Small intestine (tissue), 16 donors: ENCODE data around the gene FAM3B. TPM values are rescaled to one million over a fixed set of nuclear protein-coding genes. Genes with fewer than 3 reads are reported as not detected.

Experiments used
- DNase-seq, 2 donors: peaks; one replicate each; pipeline versions ENCODE4 v3.0.0 to v3.0.0-alpha.2; 2013
- FAIRE-seq: peaks from 2 replicates; lab custom pipeline; 2012; peaks lifted over from hg19 to GRCh38; lab: Jason Lieb, UNC
- H3K27ac ChIP-seq, 3 donors: one replicate each; pipeline ENCODE4 v1.5.1; 2013; ENCODE audit warnings: low read length in 2 of 3, mild to moderate bottlenecking in 2 of 3, control low read depth in 1 of 3, inconsistent platforms in 1 of 3, low read depth in 1 of 3, moderate library complexity in 1 of 3
- H3K27me3 ChIP-seq, 3 donors: one replicate each; pipeline ENCODE4 v1.6.1; 2013; ENCODE audit warnings: low read length in 3 of 3, inconsistent platforms in 1 of 3; ENCODE audit not compliant: control insufficient read depth in 3 of 3, insufficient read depth in 3 of 3
- H3K36me3 ChIP-seq, 3 donors: one replicate each; pipeline ENCODE4 v1.6.1; 2013; ENCODE audit warnings: low read length in 3 of 3, inconsistent platforms in 1 of 3, low read depth in 1 of 3, mild to moderate bottlenecking in 1 of 3, moderate library complexity in 1 of 3; ENCODE audit not compliant: control insufficient read depth in 3 of 3, insufficient read depth in 2 of 3
- H3K4me1 ChIP-seq, 3 donors: one replicate each; pipeline ENCODE4 v1.6.1; 2013; ENCODE audit warnings: low read length in 2 of 3, inconsistent platforms in 1 of 3, low read depth in 1 of 3, mild to moderate bottlenecking in 1 of 3, moderate library complexity in 1 of 3; ENCODE audit not compliant: control insufficient read depth in 3 of 3, insufficient read depth in 2 of 3
- H3K4me3 ChIP-seq, 3 donors: one replicate each; pipeline ENCODE4 v1.5.1; 2013; ENCODE audit warnings: low read length in 3 of 3, control low read depth in 1 of 3, inconsistent platforms in 1 of 3, low read depth in 1 of 3, mild to moderate bottlenecking in 1 of 3, moderate library complexity in 1 of 3
- H3K9me3 ChIP-seq, 2 donors: one replicate each; pipeline ENCODE4 v1.6.1; 2013; ENCODE audit warnings: low read depth in 1 of 2, low read length in 1 of 2; ENCODE audit not compliant: control insufficient read depth in 2 of 2, insufficient read depth in 1 of 2
- WGBS, 3 donors: extraction: QIAGEN DNeasy Blood & Tissue Kit; methylation state at CpG; one replicate each; pipeline ENCODE4 v1.1.7; 2013; 5-methylcytosine and 5-hydroxymethylcytosine counted together
- long read RNA-seq, 10 donors: transcript quantifications; one replicate each; lab custom pipeline, GENCODE V29; 2026
- polyA plus RNA-seq, 4 donors: library from polyadenylated mRNA; stranded (reverse) in 3 of 4; unstranded in 1 of 4; fragments of 200-250 nt in 3 of 4; fragments of 120-200 nt in 1 of 4; gene quantifications; one replicate each; pipeline versions ENCODE4 v1.2.1 to v1.2.3, GENCODE V29; 2013
- donor health status: healthy with polysubstance abuse.
- donor health status: control.
- donor health status: control.
- donor health status: Bipolar disorder and iron deficiency.
- donor health status: healthy.

The FAM3B gene, protein sequence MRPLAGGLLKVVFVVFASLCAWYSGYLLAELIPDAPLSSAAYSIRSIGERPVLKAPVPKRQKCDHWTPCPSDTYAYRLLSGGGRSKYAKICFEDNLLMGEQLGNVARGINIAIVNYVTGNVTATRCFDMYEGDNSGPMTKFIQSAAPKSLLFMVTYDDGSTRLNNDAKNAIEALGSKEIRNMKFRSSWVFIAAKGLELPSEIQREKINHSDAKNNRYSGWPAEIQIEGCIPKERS
- polyA plus RNA-seq, result 100 to 1,000 TPM in 3 of 4 donors, 10 to 100 TPM in 1; 35.8 to 379 (median 229) TPM
- long read RNA-seq, donor 1, transcript FAM3B-201 (8 exons, 1,088 nt), result major isoform, 7 of 10 reads
- long read RNA-seq, donor 1, partial matches to known transcripts, result 0 of 10 reads
- long read RNA-seq, donor 1, other reads (novel, unspliced or antisense), result 0 of 10 reads
- long read RNA-seq, donor 2, partial matches to known transcripts, result 0 of 1 reads
- long read RNA-seq, donor 2, other reads (novel, unspliced or antisense), result 0 of 1 reads
- long read RNA-seq, donor 3, partial matches to known transcripts, result 0 of 3 reads
- long read RNA-seq, donor 3, other reads (novel, unspliced or antisense), result 0 of 3 reads
- long read RNA-seq, donor 4, result 0 reads
- long read RNA-seq, donor 5, result 0 reads
- long read RNA-seq, donor 6, partial matches to known transcripts, result 0 of 2 reads
- long read RNA-seq, donor 6, other reads (novel, unspliced or antisense), result 0 of 2 reads
- long read RNA-seq, donor 7, partial matches to known transcripts, result 0 of 1 reads
- long read RNA-seq, donor 7, other reads (novel, unspliced or antisense), result 0 of 1 reads
- long read RNA-seq, donor 8, result 0 reads
- long read RNA-seq, donor 9, result 0 reads
- long read RNA-seq, donor 10, transcript FAM3B-201 (8 exons, 1,088 nt), result major isoform, 5 of 6 reads
- long read RNA-seq, donor 10, partial matches to known transcripts, result 0 of 6 reads
- long read RNA-seq, donor 10, other reads (novel, unspliced or antisense), result 0 of 6 reads

DNA sequence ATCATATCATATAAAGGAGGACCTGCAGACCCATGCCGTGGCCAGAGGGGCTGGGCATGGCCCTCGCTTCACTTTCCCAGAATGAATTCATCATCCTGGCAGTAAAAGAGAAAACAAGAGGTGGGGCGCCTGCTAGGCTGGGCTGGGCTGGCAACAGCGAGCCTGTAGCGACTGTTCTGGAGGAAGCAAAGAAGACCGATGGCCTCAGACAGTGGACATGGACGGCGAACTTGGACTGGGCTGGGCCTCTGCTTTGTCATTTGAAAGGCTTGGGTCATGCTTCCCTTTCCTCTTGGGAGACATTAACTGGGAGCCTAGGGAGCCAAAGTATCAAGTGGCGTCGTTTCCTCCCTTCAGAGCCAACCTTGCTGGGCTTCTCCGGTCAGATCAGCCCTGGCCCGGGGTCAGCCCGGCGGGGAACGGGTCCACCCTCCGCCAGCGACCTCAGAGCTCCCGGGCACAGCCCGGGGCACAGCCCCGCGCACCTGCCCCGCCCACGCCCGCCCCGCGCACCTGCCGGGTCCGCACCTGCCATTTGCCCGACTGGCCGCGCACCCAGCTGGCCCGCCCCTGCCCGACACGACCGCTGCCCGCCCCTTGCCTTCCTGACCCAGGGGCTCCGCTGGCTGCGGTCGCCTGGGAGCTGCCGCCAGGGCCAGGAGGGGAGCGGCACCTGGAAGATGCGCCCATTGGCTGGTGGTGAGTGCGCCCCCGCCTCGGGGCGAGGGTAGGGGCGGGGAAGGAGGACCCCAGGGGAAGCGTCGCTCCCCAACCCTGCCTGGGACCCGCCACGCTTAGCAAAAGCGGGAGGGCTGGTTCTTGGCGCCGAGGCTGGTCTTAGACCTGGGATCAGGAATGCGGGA, at the start of gene FAM3B:
Gene FAM3B, plus strand, starts transcription at position 602 of the 863 bp plus-strand sequence. Its CDS starts 79 bp downstream, at position 681.
- no peak for FAIRE-seq
- Histone ChIP-seq H3K4me1 (peaks cover 5 to 27% (median 12%) of the 10 kb centered on the region in 3 donors), H3K27ac (peak within 1 kb of the TSS in 2 of 3 donors; percentile 91 to 99), H3K4me3 (peak within 1 kb of the TSS in 2 of 3 donors; percentile 37 to 82), H3K27me3 (peaks cover 0 to 25% (median 0%) of the 10 kb centered on the region in 3 donors), H3K36me3 (no peaks in the 10 kb centered on the region), H3K9me3 (no peaks in the 10 kb centered on the region)
- WGBS, 3 donors, result 3 to 6% (median 6%) methylated on average over 37 to 55 of the region's 55 CpGs
- peak; percentile 76 to 82 for DNase-seq

GRCh38 chr21:41267346-41267745, 49.3 kb upstream of the FAM3B start:
- no peak overlapping the region for H3K4me3 ChIP-seq
- no peak for DNase-seq
- 88 to 96% (median 94%) methylated on average over 2 of the region's 2 CpGs for WGBS, 3 donors
- no peak for FAIRE-seq
- no peaks in the 10 kb centered on the region for H3K4me1 ChIP-seq
- H3K36me3 ChIP-seq, result peaks cover 0 to 2% (median 0%) of the 10 kb centered on the region in 3 donors
- no peak overlapping the region for H3K27ac ChIP-seq
- H3K27me3 ChIP-seq, result no peaks in the 10 kb centered on the region
- peaks cover 1 to 8% of the 10 kb centered on the region in 2 donors for H3K9me3 ChIP-seq

- Histone ChIP-seq H3K4me3 (no peak overlapping the region), H3K36me3 (peaks cover 0 to 2% (median 0%) of the 10 kb centered on the region in 3 donors), H3K27me3 (no peaks in the 10 kb centered on the region), H3K27ac (no peak overlapping the region), H3K9me3 (peaks cover 0 to 10% of the 10 kb centered on the region in 2 donors), H3K4me1 (no peaks in the 10 kb centered on the region)
- WGBS, 3 donors, result 34 to 69% (median 56%) methylated on average over 1 of the region's 1 CpG
- FAIRE-seq (no peak), DNase-seq (no peak)
Measured at GRCh38 chr21:41269535-41269934, 47.1 kb upstream of the FAM3B start.

- DNase-seq (no peak), FAIRE-seq (no peak)
- H3K9me3 ChIP-seq, result peaks cover 0 to 7% of the 10 kb centered on the region in 2 donors
- no peaks in the 10 kb centered on the region for H3K4me1 ChIP-seq
- H3K27me3 ChIP-seq, result peaks cover 0 to 6% (median 0%) of the 10 kb centered on the region in 3 donors
- no peak overlapping the region for H3K27ac ChIP-seq
- peaks cover 0 to 4% (median 0%) of the 10 kb centered on the region in 3 donors for H3K36me3 ChIP-seq
- WGBS, 3 donors, result 86 to 90% (median 88%) methylated on average over 12 of the region's 12 CpGs
- H3K4me3 ChIP-seq, result no peak overlapping the region
Measured at GRCh38 chr21:41277196-41277595, 39.4 kb upstream of the FAM3B start.

DNA sequence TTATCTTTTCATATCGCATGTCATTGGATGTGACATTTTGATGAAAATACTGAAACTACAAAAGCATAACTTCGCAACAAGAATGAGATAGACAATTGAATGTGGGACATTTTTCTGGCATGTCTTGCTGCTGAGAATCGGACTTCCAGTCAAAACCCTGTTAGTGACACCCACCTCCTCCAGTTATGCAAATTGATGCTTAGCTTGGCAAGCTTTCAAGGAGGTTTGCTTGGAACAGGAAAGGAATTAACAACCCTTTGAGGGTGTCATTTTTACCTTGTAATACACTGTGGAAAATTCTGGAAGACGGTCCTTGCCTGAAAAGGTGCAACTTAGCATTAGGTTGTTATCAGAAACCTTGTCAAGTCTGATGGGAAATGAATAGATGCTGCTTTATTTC, 38.8 kb upstream of the FAM3B start:
- FAIRE-seq (no peak), DNase-seq (no peak)
- H3K27me3 ChIP-seq, result peaks cover 0 to 11% (median 0%) of the 10 kb centered on the region in 3 donors
- no peak overlapping the region for H3K4me3 ChIP-seq
- peaks cover 0 to 7% of the 10 kb centered on the region in 2 donors for H3K9me3 ChIP-seq
- H3K4me1 ChIP-seq, result no peaks in the 10 kb centered on the region
- WGBS, 3 donors, result 74 to 85% (median 81%) methylated on average over 4 of the region's 4 CpGs
- H3K27ac ChIP-seq, result no peak overlapping the region
- H3K36me3 ChIP-seq, result peaks cover 0 to 4% (median 0%) of the 10 kb centered on the region in 3 donors

DNA sequence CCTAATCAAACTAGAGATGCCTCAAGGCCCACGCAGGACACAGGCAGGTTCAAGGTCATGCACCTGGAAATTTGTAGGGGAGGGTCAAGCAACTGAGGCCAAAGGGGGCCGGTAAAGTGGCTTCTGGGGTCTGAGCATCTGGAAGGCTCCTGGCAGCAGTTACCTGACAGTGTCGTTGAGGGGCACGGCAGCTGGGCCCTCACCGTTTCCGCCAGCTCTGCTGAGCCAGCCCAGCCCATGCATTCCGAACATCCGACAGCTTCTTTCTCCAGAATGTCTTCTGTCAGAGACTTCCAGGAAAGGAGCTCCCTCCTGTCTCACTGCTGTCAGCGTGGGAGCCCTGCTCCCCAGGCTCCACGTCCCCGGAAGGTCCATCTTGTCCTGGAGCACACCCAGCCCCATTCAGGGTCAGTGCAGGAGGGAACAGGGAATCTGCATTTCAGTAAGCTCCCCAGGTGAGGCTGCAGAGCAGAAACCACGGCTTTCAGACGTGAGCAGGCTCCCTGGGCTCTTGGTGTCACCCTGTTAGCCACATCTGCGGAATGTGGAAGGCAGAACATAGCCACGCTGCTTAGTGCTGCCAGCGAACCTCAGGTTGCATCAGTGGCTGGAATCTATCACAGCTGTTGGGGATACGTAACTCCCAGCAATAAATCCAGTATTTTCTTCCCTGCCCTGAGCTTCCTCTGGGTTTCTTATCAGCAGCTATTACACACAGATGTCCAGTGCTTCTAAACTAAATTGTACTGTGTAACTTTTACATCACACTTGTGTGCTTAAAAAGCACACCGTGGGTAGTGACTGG, 36.3 kb upstream of the FAM3B start:
- WGBS, 3 donors, result 42 to 64% (median 53%) methylated on average over 18 of the region's 18 CpGs
- H3K27me3 ChIP-seq, result peaks cover 0 to 11% (median 0%) of the 10 kb centered on the region in 3 donors
- no peaks in the 10 kb centered on the region for H3K4me1 ChIP-seq
- DNase-seq, result peak; percentile 8 to 45
- no peaks in the 10 kb centered on the region for H3K9me3 ChIP-seq
- no peak overlapping the region for H3K4me3 ChIP-seq
- no peak for FAIRE-seq
- H3K36me3 ChIP-seq, result peaks cover 0 to 3% (median 0%) of the 10 kb centered on the region in 3 donors
- no peak overlapping the region for H3K27ac ChIP-seq

GRCh38 chr21:41282412-41282811, 34.2 kb upstream of the FAM3B start:
- FAIRE-seq (no peak), DNase-seq (no peak)
- Histone ChIP-seq H3K4me3 (no peak overlapping the region), H3K27ac (no peak overlapping the region), H3K4me1 (no peaks in the 10 kb centered on the region), H3K9me3 (no peaks in the 10 kb centered on the region), H3K36me3 (no peaks in the 10 kb centered on the region), H3K27me3 (peaks cover 0 to 11% (median 0%) of the 10 kb centered on the region in 3 donors)
- 57 to 60% (median 57%) methylated on average over 3 of the region's 3 CpGs for WGBS, 3 donors
